MCF 10A (cell line): ENCODE measurements around the gene KCNJ6. TPM values are rescaled to one million over a fixed set of nuclear protein-coding genes. Genes with fewer than 3 reads are reported as not detected.
"Not testable (repeated sequence)": the region's sequence is repeated elsewhere in the genome, so short reads cannot be mapped to it uniquely, and the experiment has no call there.

Experiments
- BruUV-seq: library from RNA; stranded (reverse); fragments of 400-500 nt; replicated peaks from 2 replicates; lab custom pipeline; 2021; lab: Mats Ljungman, UMichigan
- CTCF ChIA-PET: fragments of 300-600 bp; sonication (Branson Sonifier 250); formaldehyde crosslinking; extraction: SDS; loops from one replicate; lab custom pipeline; 2021; ENCODE audit warnings: antibody characterized with exemption, inconsistent platforms; lab: Yijun Ruan, JAX
- POLR2A ChIA-PET: fragments of 300-600, 350-650 bp; sonication (Branson Sonifier 250); formaldehyde crosslinking; extraction: SDS; loops from one replicate; lab custom pipeline; 2020; ENCODE audit warnings: antibody characterized with exemption, inconsistent platforms; lab: Yijun Ruan, JAX
- DNase-seq: peaks from one replicate; pipeline ENCODE4 v3.0.0-alpha.2; 2018; ENCODE audit not compliant: unreplicated experiment
- H3K27ac Mint-ChIP-seq: one replicate; pipeline ENCODE4 v1.8.0; 2022; ENCODE audit warnings: mild to moderate bottlenecking, low read depth, mixed read lengths; ENCODE audit not compliant: unreplicated experiment
- H3K27me3 Mint-ChIP-seq: one replicate; pipeline ENCODE4 v1.8.0; 2022; ENCODE audit warnings: mixed read lengths; ENCODE audit not compliant: insufficient read depth, unreplicated experiment
- H3K36me3 Mint-ChIP-seq: one replicate; pipeline ENCODE4 v1.8.0; 2022; ENCODE audit warnings: mild to moderate bottlenecking, moderate library complexity, mixed read lengths; ENCODE audit not compliant: insufficient read depth, unreplicated experiment
- H3K4me1 Mint-ChIP-seq: one replicate; pipeline ENCODE4 v1.8.0; 2022; ENCODE audit warnings: mixed read lengths; ENCODE audit not compliant: insufficient read depth, unreplicated experiment
- H3K4me3 Mint-ChIP-seq: one replicate; pipeline ENCODE4 v1.8.0; 2022; ENCODE audit warnings: mild to moderate bottlenecking, moderate library complexity, mixed read lengths; ENCODE audit not compliant: unreplicated experiment
- H3K9me3 Mint-ChIP-seq: one replicate; pipeline ENCODE4 v1.8.0; 2022; ENCODE audit warnings: mixed read lengths; ENCODE audit not compliant: unreplicated experiment
- CTCF ChIP-seq: fragments of 200-600 bp; IDR thresholded peaks from one replicate; pipeline ENCODE4 v1.8.0; 2022; ENCODE audit warnings: antibody characterized with exemption, mild to moderate bottlenecking; ENCODE audit not compliant: unreplicated experiment
- intact Hi-C: fragments of 100-400 bp; cut with micrococcal nuclease; formaldehyde crosslinking; loops from 2 replicates; pipeline ENCODE4 v1.14.1; 2022
- total RNA-seq: library from RNA; stranded (reverse); gene quantifications from 2 replicates; pipeline ENCODE4 v1.2.3, GENCODE V29; 2022

Gene KCNJ6
- total RNA-seq, 1 experiment from 2014 or later: 0.28 TPM

GRCh38 chr21:37668462-37669239 is 247.6 kb downstream of the KCNJ6 start:
- Mint-ChIP-seq H3K36me3 (peaks cover 5% of the 10 kb centered on the region), H3K4me3 (no peak overlapping the region), H3K27me3 (no peaks in the 10 kb centered on the region), H3K4me1 (peaks cover 25% of the 10 kb centered on the region), H3K9me3 (no peaks in the 10 kb centered on the region), H3K27ac (no peak overlapping the region)
- CTCF ChIA-PET: interaction anchor here (0.6 to 0.9 kb wide), 2 partner anchors 10 to 18 kb away, joined by 3 to 4 read pairs; no protein-coding TSS in a partner anchor
- POLR2A ChIA-PET: no interaction called here
- TF ChIP-seq CTCF: no peak
- no peak for DNase-seq
- intact Hi-C loops: no loop called here
- BruUV-seq: no TSS peak

- Mint-ChIP-seq H3K4me1 (peaks cover 20% of the 10 kb centered on the region), H3K36me3 (peaks cover 5% of the 10 kb centered on the region), H3K9me3 (no peaks in the 10 kb centered on the region), H3K27ac (no peak overlapping the region), H3K4me3 (no peak overlapping the region), H3K27me3 (no peaks in the 10 kb centered on the region)
- ChIA-PET CTCF (interaction anchor here (1.1 kb wide), 1 partner anchor 9 kb away, joined by 4 read pairs; no protein-coding TSS in a partner anchor), POLR2A (no interaction called here)
- intact Hi-C loops: no loop called here
- no peak for TF ChIP-seq CTCF
- no peak for DNase-seq
- BruUV-seq: no TSS peak
Observed at GRCh38 chr21:37667380-37667779, 248.9 kb downstream of the KCNJ6 start.

- no peak for TF ChIP-seq CTCF
Observed at GRCh38 chr21:37665230-37666024, 250.8 kb downstream of the KCNJ6 start.

GRCh38 chr21:37662227-37662626 is 254.0 kb downstream of the KCNJ6 start:
- H3K4me1 Mint-ChIP-seq: peaks cover 39% of the 10 kb centered on the region
- intact Hi-C loops, H3K9me3 Mint-ChIP-seq, H3K27ac Mint-ChIP-seq, H3K27me3 Mint-ChIP-seq, BruUV-seq, H3K4me3 Mint-ChIP-seq, H3K36me3 Mint-ChIP-seq, POLR2A ChIA-PET, DNase-seq: not testable (repeated sequence)
- CTCF ChIA-PET: interaction anchor here (3.0 kb wide), 1 partner anchor 11 kb away, joined by 24 read pairs; no protein-coding TSS in a partner anchor

More at GRCh38 chr21:37665230-37666024, 250.8 kb downstream of the KCNJ6 start:
- POLR2A ChIA-PET: interaction anchor here (1.2 kb wide), 1 partner anchor 102 kb away, joined by 7 read pairs; no protein-coding TSS in a partner anchor
- no peaks in the 10 kb centered on the region for H3K9me3 Mint-ChIP-seq
- CTCF ChIA-PET: interaction anchor here (1.2 kb wide), 1 partner anchor 11 kb away, joined by 4 read pairs; no protein-coding TSS in a partner anchor
- H3K36me3 Mint-ChIP-seq: no peaks in the 10 kb centered on the region
- BruUV-seq: no TSS peak
- H3K27me3 Mint-ChIP-seq: no peaks in the 10 kb centered on the region
- peaks cover 15% of the 10 kb centered on the region for H3K4me1 Mint-ChIP-seq
- H3K4me3 Mint-ChIP-seq: no peak overlapping the region
- peak overlapping the region; percentile 36 for H3K27ac Mint-ChIP-seq
- DNase-seq: peak; percentile 30
- intact Hi-C loops: no loop called here
